HG03460 (cell line): ENCODE data around the gene NFE2L2.
"Not testable (repeated sequence)": the region's sequence is repeated elsewhere in the genome, so short reads cannot be mapped to it uniquely, and the experiment has no call there.

Experiments
- ATAC-seq: cut with Tn5 transposase; IDR thresholded peaks from one replicate; pipeline ENCODE4 v1.9.1; 2021; ENCODE audit not compliant: unreplicated experiment

Gene NFE2L2

GRCh38 chr2:177204417-177204816 lies 60.1 kb downstream of the NFE2L2 start:
- no peak for ATAC-seq

- no peak for ATAC-seq
Observed at GRCh38 chr2:177201919-177202346, 62.6 kb downstream of the NFE2L2 start.

- ATAC-seq = not testable (repeated sequence)
Observed at GRCh38 chr2:177200419-177200818, 64.1 kb downstream of the NFE2L2 start.

- no peak for ATAC-seq
Observed at GRCh38 chr2:177195194-177195593, 69.3 kb downstream of the NFE2L2 start.

GRCh38 chr2:177193240-177193639 lies 71.3 kb downstream of the NFE2L2 start:
- ATAC-seq = peak; percentile 49

GRCh38 chr2:177192788-177193187 lies 71.7 kb downstream of the NFE2L2 start:
- ATAC-seq = no peak

GRCh38 chr2:177190941-177191340 lies 73.6 kb downstream of the NFE2L2 start:
- ATAC-seq = no peak

GRCh38 chr2:177188482-177189469 lies 75.8 kb downstream of the NFE2L2 start:
- no peak for ATAC-seq

GRCh38 chr2:177187631-177188312 lies 76.8 kb downstream of the NFE2L2 start:
- ATAC-seq = no peak

- not testable (repeated sequence) for ATAC-seq
Observed at GRCh38 chr2:177186038-177186437, 78.5 kb downstream of the NFE2L2 start.

- no peak for ATAC-seq
Observed at GRCh38 chr2:177184606-177185005, 79.9 kb downstream of the NFE2L2 start.

- ATAC-seq = no peak
Observed at GRCh38 chr2:177183860-177184259, 80.7 kb downstream of the NFE2L2 start.
